GM19238 (cell line): ENCODE results near the gene SSBP2.

ENCODE experiments used
- DNase-seq: peaks from one replicate; pipeline ENCODE4 v3.0.0; 2011; ENCODE audit warnings: low spot score; ENCODE audit not compliant: insufficient read length

The SSBP2 gene

GRCh38 chr5:81397176-81397575 is 353.7 kb downstream of the SSBP2 start:
- no peak for DNase-seq

DNA sequence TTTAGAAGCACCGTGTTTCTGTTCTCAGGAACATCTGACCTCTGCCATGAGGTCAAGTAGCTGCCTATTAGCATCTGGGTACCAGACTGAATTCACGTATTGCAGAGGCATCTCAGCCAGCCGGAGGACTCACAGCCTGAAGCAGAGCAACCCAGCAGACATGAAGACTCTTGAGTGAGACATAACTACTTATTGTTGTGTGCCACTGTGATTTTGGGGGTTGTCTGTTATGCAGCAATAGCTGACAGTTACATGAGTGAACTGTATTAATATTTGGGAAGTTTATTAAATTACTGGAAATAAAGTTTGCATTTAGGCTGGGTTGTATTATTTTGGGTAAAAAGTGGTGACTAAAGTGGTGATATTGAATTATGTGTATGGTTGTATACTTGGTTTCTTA is 355.6 kb downstream of the SSBP2 start:
- DNase-seq = no peak

GRCh38 chr5:81393783-81394718 is 356.8 kb downstream of the SSBP2 start, which contains the start of gene ACOT12:
TSS of gene ACOT12 (minus strand) at chr5:81394134. CDS start at chr5:81394114, 20 bp downstream.
- DNase-seq = no peak

DNA sequence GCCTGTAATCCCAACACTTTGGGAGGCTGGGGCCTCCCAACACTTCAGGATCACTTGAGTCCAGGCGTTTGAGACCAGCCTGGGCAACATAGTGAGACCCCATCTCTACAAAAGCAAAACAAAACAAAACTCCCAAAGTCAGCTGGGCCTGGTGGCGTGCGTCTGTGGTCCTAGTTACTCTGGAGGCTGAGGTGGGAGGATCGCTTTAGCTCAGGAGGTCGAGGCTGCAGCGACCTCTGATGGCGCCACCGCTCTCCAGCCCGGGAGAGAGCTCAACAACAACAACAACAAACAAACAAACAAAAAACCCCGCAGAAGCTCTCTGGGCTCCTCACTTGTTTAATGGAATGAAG is 357.5 kb downstream of the SSBP2 start:
- no peak for DNase-seq

DNA sequence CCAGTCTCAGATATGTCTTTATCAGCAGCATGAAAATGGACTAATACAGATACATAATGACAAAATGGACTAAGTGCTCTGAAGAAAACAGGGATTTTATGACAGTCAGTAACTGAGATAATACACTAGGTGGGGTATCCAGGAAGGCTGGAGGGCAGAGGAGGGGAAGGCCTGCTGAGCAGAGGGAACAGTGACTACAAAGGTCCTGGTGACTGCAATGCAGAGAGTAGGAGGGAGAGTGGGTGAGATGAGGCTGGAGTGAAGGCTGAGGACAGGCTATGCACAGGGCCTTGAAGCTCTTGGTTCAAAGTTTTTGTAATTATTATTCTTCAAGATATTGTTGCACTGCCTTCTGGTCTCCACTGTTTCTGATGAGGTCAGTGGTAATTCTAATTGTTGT is 361.9 kb downstream of the SSBP2 start:
- DNase-seq = no peak

DNA sequence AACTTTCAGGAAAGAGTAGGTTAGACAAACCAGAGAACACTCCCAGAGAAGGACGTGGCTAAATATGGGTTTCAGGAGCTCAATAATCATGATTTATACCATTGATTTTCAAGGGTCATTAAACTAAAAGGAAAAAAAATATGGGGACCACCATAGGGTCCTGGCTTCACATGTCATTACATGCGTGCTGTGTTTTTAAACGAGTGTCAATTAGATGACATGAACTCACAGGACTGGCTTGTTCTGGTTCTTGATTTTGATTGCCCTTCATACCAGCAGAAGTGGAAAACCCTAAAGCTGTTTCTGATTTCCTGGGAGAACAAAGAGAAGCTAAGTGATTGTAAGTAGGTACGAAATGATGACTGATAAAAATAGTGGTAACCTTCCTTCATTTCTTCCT is 362.7 kb downstream of the SSBP2 start:
- DNase-seq = no peak

- DNase-seq = no peak
Observed at GRCh38 chr5:81383867-81384266, 367.0 kb downstream of the SSBP2 start.

GRCh38 chr5:81371354-81371876 is 379.5 kb downstream of the SSBP2 start:
- no peak for DNase-seq

DNA sequence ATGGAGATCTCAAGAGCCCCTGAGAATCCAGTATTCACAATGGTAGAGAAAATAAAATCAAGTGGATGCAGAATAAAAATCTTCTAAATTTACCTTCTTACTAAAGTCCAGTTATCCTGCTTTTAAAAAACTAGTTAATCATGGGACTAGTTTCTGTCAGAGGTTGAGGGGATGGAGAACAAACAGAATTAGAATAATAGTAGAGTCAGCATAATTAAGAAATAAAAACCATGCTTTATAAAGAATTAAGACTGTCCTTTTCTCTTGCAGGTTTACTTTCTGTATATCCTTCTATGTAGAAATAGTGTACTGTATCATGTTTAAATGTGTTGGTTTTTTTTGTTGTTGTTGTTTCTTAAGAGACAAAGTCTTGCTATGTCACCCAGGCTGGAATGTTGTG is 380.0 kb downstream of the SSBP2 start:
- no peak for DNase-seq

GRCh38 chr5:81365541-81365940 is 385.4 kb downstream of the SSBP2 start:
- no peak for DNase-seq

DNA sequence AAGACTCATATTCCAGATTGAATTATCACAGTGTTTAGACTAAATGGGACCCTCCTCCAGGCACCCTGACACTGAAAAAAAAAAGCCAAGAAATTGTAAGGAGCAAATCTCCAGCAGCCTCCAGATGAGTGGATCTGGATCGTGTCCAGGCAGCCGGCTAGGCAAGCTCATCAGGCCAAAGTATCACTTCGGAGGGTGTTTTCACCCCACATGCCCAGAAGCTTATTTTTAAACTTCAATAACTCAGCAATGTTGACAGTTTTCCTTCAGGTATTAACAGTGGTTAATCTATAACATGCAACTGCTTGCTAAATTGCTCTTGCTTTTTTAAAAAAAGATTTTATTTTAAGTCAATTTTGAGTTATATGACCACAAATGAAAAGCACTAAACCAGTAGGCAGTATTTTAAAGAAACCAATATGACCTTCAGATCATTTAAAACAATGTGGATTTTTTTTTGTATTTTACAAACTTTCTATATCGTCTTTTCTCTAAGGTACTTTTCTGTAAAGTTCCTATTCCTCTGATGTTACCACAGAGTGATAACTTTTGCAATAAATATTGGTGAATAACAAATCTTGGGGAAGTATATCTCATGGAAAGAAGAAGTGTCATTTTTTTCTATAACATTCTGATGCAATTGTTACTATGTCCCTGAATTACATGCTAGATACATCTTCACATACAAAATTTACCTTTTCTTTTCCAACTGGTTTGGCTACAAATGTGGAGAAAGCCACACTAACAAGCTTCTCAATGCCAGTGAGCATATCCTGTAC is 387.6 kb downstream of the SSBP2 start:
- no peak for DNase-seq
